Caco-2 (cell line): ENCODE data around the gene IQSEC1. TPM values are rescaled to one million over a fixed set of nuclear protein-coding genes. Genes with fewer than 3 reads are reported as not detected.

ENCODE experiments used
- BruUV-seq: library from RNA; stranded (reverse); fragments of 400-500 nt; replicated peaks from 2 replicates; lab custom pipeline; 2021; lab: Mats Ljungman, UMichigan
- CTCF ChIA-PET: fragments of 300-600 bp; sonication (Branson Sonifier 250); formaldehyde crosslinking; loops from one replicate; lab custom pipeline; 2022; ENCODE audit warnings: antibody characterized with exemption; lab: Charles Lee
- POLR2A ChIA-PET: fragments of 300-600 bp; sonication (Branson Sonifier 250); formaldehyde crosslinking; loops from one replicate; lab custom pipeline; 2022; ENCODE audit warnings: antibody characterized with exemption; lab: Charles Lee
- DNase-seq, 2 experiments: peaks; one replicate each; pipeline versions ENCODE4 v3.0.0 to v3.0.0-alpha.2; 2020 to 2022
- H3K27me3 ChIP-seq: replicated peaks from 2 replicates; pipeline ENCODE4 v1.6.0; 2011; ENCODE audit warnings: low read length; ENCODE audit not compliant: control insufficient read depth, insufficient read depth
- H3K36me3 ChIP-seq: 2 replicates; pipeline ENCODE4 v1.5.1; 2011; ENCODE audit warnings: low read length; ENCODE audit not compliant: control insufficient read depth, insufficient read depth
- H3K4me1 ChIP-seq: fragments of 250-450 bp; sonication (Bioruptor Pico); 2 replicates; pipeline ENCODE4 v1.5.1; 2020; ENCODE audit warnings: mild to moderate bottlenecking
- H3K4me3 ChIP-seq: 2 replicates; pipeline ENCODE4 v1.5.1; 2011; ENCODE audit warnings: low read depth, mild to moderate bottlenecking, control low read depth, low read length
- H3K9me3 ChIP-seq: fragments of 250-450 bp; sonication (Bioruptor Pico); 2 replicates; pipeline ENCODE4 v1.5.1; 2020; ENCODE audit warnings: mild to moderate bottlenecking, moderate library complexity
- H3K27ac Mint-ChIP-seq: one replicate; pipeline ENCODE4 v1.8.0; 2022; ENCODE audit warnings: mixed read lengths; ENCODE audit not compliant: unreplicated experiment
- H3K27me3 Mint-ChIP-seq: one replicate; pipeline ENCODE4 v1.8.0; 2022; ENCODE audit warnings: mixed read lengths; ENCODE audit not compliant: insufficient read depth, unreplicated experiment
- H3K36me3 Mint-ChIP-seq: one replicate; pipeline ENCODE4 v1.8.0; 2022; ENCODE audit warnings: mild to moderate bottlenecking, mixed read lengths; ENCODE audit not compliant: insufficient read depth, unreplicated experiment
- H3K4me1 Mint-ChIP-seq: one replicate; pipeline ENCODE4 v1.8.0; 2022; ENCODE audit warnings: low read depth, mixed read lengths; ENCODE audit not compliant: unreplicated experiment
- H3K4me3 Mint-ChIP-seq: one replicate; pipeline ENCODE4 v1.8.0; 2022; ENCODE audit warnings: mild to moderate bottlenecking, moderate library complexity, mixed read lengths; ENCODE audit not compliant: unreplicated experiment
- H3K9me3 Mint-ChIP-seq: one replicate; pipeline ENCODE4 v1.8.0; 2022; ENCODE audit warnings: mixed read lengths; ENCODE audit not compliant: unreplicated experiment
- CTCF ChIP-seq, 2 experiments: fragments of 200-600 bp in 1 of 2; IDR thresholded peaks; 1 replicate in 1 of 2; 2 replicates in 1 of 2; pipeline versions ENCODE4 v1.5.1 to v1.8.0; 2011 to 2022; ENCODE audit warnings: antibody characterized with exemption in 1 of 2, control low read depth in 1 of 2, inconsistent platforms in 1 of 2, low read depth in 1 of 2, low read length in 1 of 2, mild to moderate bottlenecking in 1 of 2, moderate library complexity in 1 of 2; ENCODE audit not compliant: insufficient read depth in 1 of 2, severe bottlenecking in 1 of 2, unreplicated experiment in 1 of 2
- intact Hi-C: fragments of 100-400 bp; cut with micrococcal nuclease; formaldehyde crosslinking; loops from one replicate; pipeline ENCODE4 v1.10.0; 2022; ENCODE audit not compliant: unreplicated experiment
- total RNA-seq: library from RNA; stranded (reverse); gene quantifications from 2 replicates; pipeline ENCODE4 v1.2.3, GENCODE V29; 2022

The IQSEC1 gene
- total RNA-seq, 1 experiment from 2014 or later = 40.0 TPM

GRCh38 chr3:13072600-13073325, 466 bp downstream of the IQSEC1 start:
- BruUV-seq = no TSS peak
- ChIA-PET POLR2A (no interaction called here), CTCF (no interaction called here)
- Mint-ChIP-seq H3K36me3 (no peaks in the 10 kb centered on the region), H3K4me1 (no peaks in the 10 kb centered on the region), H3K27ac (no peak overlapping the region), H3K27me3 (peaks cover 11% of the 10 kb centered on the region), H3K4me3 (no peak overlapping the region), H3K9me3 (no peaks in the 10 kb centered on the region)
- Histone ChIP-seq H3K9me3 (no peaks in the 10 kb centered on the region; the same call in 1 of the 2 replicates), H3K4me1 (no peaks in the 10 kb centered on the region), H3K27me3 (no peaks in the 10 kb centered on the region), H3K36me3 (no peaks in the 10 kb centered on the region), H3K4me3 (no peak overlapping the region)
- no peak for TF ChIP-seq CTCF (IDR thresholded peaks at IDR 0.05; ENCODE audit: insufficient read depth in 1 of 2, low read depth in 1 of 2, low read length in 1 of 2, severe bottlenecking in 1 of 2, unreplicated experiment in 1 of 2)
- DNase-seq = no peak
- intact Hi-C loops = no loop called here

- Histone ChIP-seq H3K9me3 (no peaks in the 10 kb centered on the region; the same call in 1 of the 2 replicates), H3K4me3 (no peak overlapping the region), H3K4me1 (no peaks in the 10 kb centered on the region), H3K36me3 (no peaks in the 10 kb centered on the region), H3K27me3 (no peaks in the 10 kb centered on the region)
- POLR2A ChIA-PET = no interaction called here
- Mint-ChIP-seq H3K4me3 (no peak overlapping the region), H3K36me3 (no peaks in the 10 kb centered on the region), H3K4me1 (no peaks in the 10 kb centered on the region), H3K27ac (no peak overlapping the region), H3K9me3 (no peaks in the 10 kb centered on the region), H3K27me3 (peaks cover 11% of the 10 kb centered on the region)
- CTCF ChIA-PET = no interaction called here
- no TSS peak for BruUV-seq
- DNase-seq = no peak
- TF ChIP-seq CTCF (IDR thresholded peaks at IDR 0.05; ENCODE audit: insufficient read depth in 1 of 2, low read depth in 1 of 2, low read length in 1 of 2, severe bottlenecking in 1 of 2, unreplicated experiment in 1 of 2) = no peak
- intact Hi-C loops = no loop called here
Observed at GRCh38 chr3:13072239-13072599, 1.0 kb downstream of the IQSEC1 start.

DNA sequence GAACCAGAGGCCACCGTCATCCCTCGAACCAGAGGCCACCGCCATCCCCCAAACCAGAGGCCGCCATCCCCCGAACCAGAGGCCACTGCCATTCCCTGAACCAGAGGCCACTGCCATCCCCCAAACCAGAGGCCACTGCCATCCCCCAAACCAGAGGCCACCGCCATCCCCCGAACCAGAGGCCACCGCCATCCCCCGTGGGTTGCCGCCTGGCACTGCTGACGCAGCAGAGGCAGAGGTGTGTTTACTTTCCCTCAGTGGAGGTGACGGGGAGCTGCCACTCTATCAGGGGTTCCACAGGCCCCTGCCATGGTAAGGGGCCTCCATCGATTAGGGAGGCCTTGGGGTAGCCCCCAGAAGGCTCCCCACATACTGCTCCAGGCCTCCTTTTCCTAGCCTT, 1.5 kb downstream of the IQSEC1 start:
- BruUV-seq = no TSS peak
- TF ChIP-seq CTCF (IDR thresholded peaks at IDR 0.05; ENCODE audit: insufficient read depth in 1 of 2, low read depth in 1 of 2, low read length in 1 of 2, severe bottlenecking in 1 of 2, unreplicated experiment in 1 of 2) = no peak
- Histone ChIP-seq H3K27me3 (no peaks in the 10 kb centered on the region), H3K9me3 (no peaks in the 10 kb centered on the region; the same call in 1 of the 2 replicates), H3K4me3 (no peak overlapping the region), H3K4me1 (no peaks in the 10 kb centered on the region), H3K36me3 (no peaks in the 10 kb centered on the region)
- Mint-ChIP-seq H3K36me3 (no peaks in the 10 kb centered on the region), H3K9me3 (no peaks in the 10 kb centered on the region), H3K4me1 (no peaks in the 10 kb centered on the region), H3K4me3 (no peak overlapping the region), H3K27ac (no peak overlapping the region), H3K27me3 (peaks cover 11% of the 10 kb centered on the region)
- POLR2A ChIA-PET = no interaction called here
- CTCF ChIA-PET = no interaction called here
- intact Hi-C loops = no loop called here
- no peak for DNase-seq
